Ascending aorta (tissue), 2 donors: ENCODE measurements around the gene CFAP52. TPM values are rescaled to one million over a fixed set of nuclear protein-coding genes. Genes with fewer than 3 reads are reported as not detected.
A peak's percentile ranks its signal among the peaks of the same experiment; 100 is the strongest.
"Not testable (repeated sequence)": the region's sequence is repeated elsewhere in the genome, so short reads cannot be mapped to it uniquely, and the experiment has no call there.

Experiments
- DNase-seq, 2 donors: peaks; one replicate each; pipeline ENCODE4 v3.0.0-alpha.2; 2019; ENCODE audit warnings: low spot score in 2 of 2
- H3K27ac ChIP-seq, 2 donors: fragments of 200-600 bp; sonication (generic); one replicate each; pipeline ENCODE4 v1.5.1; 2016 to 2017; ENCODE audit warnings: mild to moderate bottlenecking in 1 of 2
- H3K27me3 ChIP-seq: fragments of 200-600 bp; sonication (generic); one replicate; pipeline ENCODE4 v1.5.1; 2017
- H3K36me3 ChIP-seq, 2 donors: fragments of 200-600 bp; sonication (generic); one replicate each; pipeline ENCODE4 v1.5.1; 2016
- H3K4me1 ChIP-seq, 2 donors: fragments of 200-600 bp; sonication (generic); one replicate each; pipeline ENCODE4 v1.5.1; 2016 to 2017; ENCODE audit warnings: mild to moderate bottlenecking in 1 of 2
- H3K4me3 ChIP-seq, 2 donors: fragments of 200-600 bp; sonication (generic); one replicate each; pipeline ENCODE4 v1.5.1; 2016 to 2017; ENCODE audit warnings: mild to moderate bottlenecking in 1 of 2
- H3K9me3 ChIP-seq, 2 donors: fragments of 200-600 bp; sonication (generic); one replicate each; pipeline ENCODE4 v1.5.1; 2016
- CTCF ChIP-seq, 3 experiments: fragments of 200-600 bp in 2 of 3; fragments of 450-650 bp in 1 of 3; sonication (generic) in 2 of 3; IDR thresholded peaks; one replicate each; pipeline ENCODE4 v1.5.1; 2016 to 2019; ENCODE audit warnings: antibody characterized with exemption in 3 of 3, mild to moderate bottlenecking in 1 of 3, moderate library complexity in 1 of 3
- intact Hi-C: fragments of 100-400 bp; cut with DNase I; formaldehyde crosslinking; loops from one replicate; pipeline ENCODE4 v1.15.1; 2023
- total RNA-seq: library from RNA; depleted of rRNA; stranded (reverse); fragments of >200 nt; gene quantifications from one replicate; pipeline ENCODE4 v1.1.0, GENCODE V29; 2016

The CFAP52 gene
- total RNA-seq, 1 donor from 2014 or later = not detected

GRCh38 chr17:9575381-9576101 lies 901 bp upstream of the CFAP52 start, which contains the start of gene STX8:
Gene STX8, minus strand, starts transcription at chr17:9575820. Its CDS starts 12 bp downstream, at chr17:9575808.
- H3K27ac ChIP-seq = peak within 1 kb of the TSS; percentile 39 to 44
- peak within 1 kb of the TSS; percentile 72 to 87 for H3K4me3 ChIP-seq
- peaks cover 0 to 4% of the 10 kb centered on the region in 2 donors for H3K36me3 ChIP-seq
- intact Hi-C loops = no loop called here
- TF ChIP-seq CTCF (IDR thresholded peaks at IDR 0.05) = no peak
- no peaks in the 10 kb centered on the region for H3K27me3 ChIP-seq
- H3K9me3 ChIP-seq = no peaks in the 10 kb centered on the region
- peak; percentile 54 to 95 for DNase-seq
- peaks cover 0 to 3% of the 10 kb centered on the region in 2 donors for H3K4me1 ChIP-seq

DNA sequence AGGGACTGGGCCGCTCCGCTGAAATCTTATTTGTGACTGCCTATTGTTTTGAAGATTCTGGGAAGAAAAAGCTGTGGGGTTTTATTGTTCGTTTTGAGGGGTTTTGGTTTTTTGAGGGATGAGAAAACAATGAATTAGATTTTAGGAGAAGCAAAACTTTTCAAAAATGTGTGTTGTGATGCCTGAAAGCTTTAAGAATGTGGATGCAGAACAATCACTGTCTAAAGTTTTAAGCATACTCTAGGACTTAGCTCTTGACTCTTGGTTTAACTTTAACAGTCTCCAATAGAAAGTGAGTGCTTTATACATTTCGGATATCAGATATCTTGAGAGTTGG lies 899 bp downstream of the CFAP52 start:
- H3K9me3 ChIP-seq = no peaks in the 10 kb centered on the region
- no peak for TF ChIP-seq CTCF (IDR thresholded peaks at IDR 0.05)
- H3K4me1 ChIP-seq = peaks cover 0 to 3% of the 10 kb centered on the region in 2 donors
- peak overlapping the region in 1 of 2 donors; percentile 72 for H3K4me3 ChIP-seq
- no peaks in the 10 kb centered on the region for H3K27me3 ChIP-seq
- H3K36me3 ChIP-seq = no peaks in the 10 kb centered on the region
- H3K27ac ChIP-seq = peak overlapping the region; percentile 39 to 44
- no peak for DNase-seq
- intact Hi-C loops = no loop called here

DNA sequence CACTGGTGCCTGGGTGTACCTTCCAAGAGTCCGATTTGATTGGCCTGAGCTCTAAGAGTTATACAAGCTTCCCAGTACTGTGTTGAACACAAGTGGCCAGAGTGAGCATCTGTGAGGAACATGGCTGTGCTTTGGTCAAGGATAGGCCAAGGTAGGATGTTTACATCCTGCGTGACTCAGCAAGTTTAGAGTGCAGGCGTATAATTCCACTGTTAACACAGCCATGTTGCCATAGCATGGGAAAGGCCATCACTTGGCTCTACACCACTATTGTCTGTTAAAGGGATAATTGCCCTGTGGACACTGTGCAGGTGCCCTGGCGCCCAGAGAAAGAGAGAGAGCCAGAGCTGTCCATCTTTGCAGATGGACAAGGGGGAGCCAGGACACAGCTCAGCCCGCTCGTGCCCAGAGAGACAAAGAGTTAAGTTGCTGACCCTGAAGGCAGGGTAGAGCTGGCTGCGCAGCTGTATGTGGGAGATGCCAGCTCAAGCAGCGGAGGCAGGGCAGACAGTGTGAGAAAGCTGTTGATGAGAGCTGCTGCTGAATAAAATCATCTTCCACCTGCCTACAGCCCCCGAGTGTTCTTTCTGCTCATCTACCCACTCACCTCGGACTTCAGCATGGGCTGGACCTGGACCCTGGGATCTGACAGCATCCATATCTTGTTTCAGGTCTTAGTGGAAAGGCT lies 11.7 kb downstream of the CFAP52 start:
- Histone ChIP-seq H3K27ac (no peak overlapping the region), H3K27me3 (no peaks in the 10 kb centered on the region), H3K4me1 (no peaks in the 10 kb centered on the region), H3K4me3 (no peak overlapping the region), H3K9me3 (no peaks in the 10 kb centered on the region), H3K36me3 (no peaks in the 10 kb centered on the region)
- no peak for TF ChIP-seq CTCF (IDR thresholded peaks at IDR 0.05)
- intact Hi-C loops = no loop called here
- DNase-seq = no peak

- Histone ChIP-seq H3K27ac (no peak overlapping the region), H3K36me3 (no peaks in the 10 kb centered on the region), H3K4me3 (no peak overlapping the region), H3K27me3 (no peaks in the 10 kb centered on the region), H3K9me3 (no peaks in the 10 kb centered on the region), H3K4me1 (no peaks in the 10 kb centered on the region)
- DNase-seq = no peak
- TF ChIP-seq CTCF (IDR thresholded peaks at IDR 0.05) = no peak
- intact Hi-C loops = no loop called here
Measured at GRCh38 chr17:9594065-9594464, 17.6 kb downstream of the CFAP52 start.

DNA sequence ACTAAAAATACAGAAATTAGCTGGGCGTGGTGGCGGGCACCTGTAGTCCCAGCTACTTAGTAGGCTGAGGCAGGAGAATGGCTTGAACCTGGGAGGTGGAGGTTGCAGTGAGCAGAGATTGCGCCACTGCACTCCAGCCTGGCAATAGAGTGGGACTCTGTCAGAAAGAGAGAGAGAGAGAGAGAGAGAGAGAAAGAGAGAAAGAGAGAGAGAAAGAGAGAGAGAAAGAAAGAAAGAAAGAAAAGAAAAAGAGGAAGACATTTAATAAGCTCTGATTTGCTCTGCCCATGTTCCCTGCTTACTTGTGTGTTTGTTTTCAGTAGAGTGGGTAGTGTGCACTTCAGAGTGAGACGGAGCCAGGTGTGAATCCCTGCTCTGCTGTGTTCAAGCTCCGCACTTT lies 21.2 kb downstream of the CFAP52 start:
- H3K4me1 ChIP-seq, H3K4me3 ChIP-seq, H3K36me3 ChIP-seq, H3K27me3 ChIP-seq, DNase-seq, H3K9me3 ChIP-seq, H3K27ac ChIP-seq, intact Hi-C loops: not testable (repeated sequence)

GRCh38 chr17:9598661-9599060 lies 22.2 kb downstream of the CFAP52 start:
- Histone ChIP-seq H3K4me1 (no peaks in the 10 kb centered on the region), H3K4me3 (no peak overlapping the region), H3K36me3 (no peaks in the 10 kb centered on the region), H3K27ac (no peak overlapping the region), H3K27me3 (no peaks in the 10 kb centered on the region), H3K9me3 (no peaks in the 10 kb centered on the region)
- intact Hi-C loops = no loop called here
- no peak for DNase-seq
- no peak for TF ChIP-seq CTCF (IDR thresholded peaks at IDR 0.05)

DNA sequence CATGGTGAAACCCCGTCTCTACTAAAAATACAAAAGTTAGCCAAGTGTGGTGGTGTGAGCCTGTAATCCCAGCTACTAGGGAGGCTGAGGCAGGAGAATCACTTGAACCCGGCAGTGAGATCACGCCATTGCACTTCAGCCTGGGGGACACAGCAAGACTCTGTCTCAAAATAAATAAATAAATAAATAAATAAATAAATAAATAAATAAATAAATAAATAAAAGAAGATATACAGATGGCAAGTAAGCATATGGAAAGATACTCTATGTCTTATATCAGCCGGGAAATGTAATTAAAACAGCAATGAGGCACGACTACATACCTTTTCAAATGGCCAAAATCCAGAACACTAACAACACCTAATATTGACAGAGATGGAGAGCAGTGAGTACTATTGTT lies 28.1 kb downstream of the CFAP52 start:
- DNase-seq, H3K9me3 ChIP-seq, H3K4me1 ChIP-seq, H3K4me3 ChIP-seq, H3K27me3 ChIP-seq, H3K36me3 ChIP-seq, H3K27ac ChIP-seq, intact Hi-C loops: not testable (repeated sequence)
